ENCODE results near the gene CLEC4M.
"Not testable (repeated sequence)": the region's sequence is repeated elsewhere in the genome, so short reads cannot be mapped to it uniquely, and the experiment has no call there.

Gene CLEC4M

DNA sequence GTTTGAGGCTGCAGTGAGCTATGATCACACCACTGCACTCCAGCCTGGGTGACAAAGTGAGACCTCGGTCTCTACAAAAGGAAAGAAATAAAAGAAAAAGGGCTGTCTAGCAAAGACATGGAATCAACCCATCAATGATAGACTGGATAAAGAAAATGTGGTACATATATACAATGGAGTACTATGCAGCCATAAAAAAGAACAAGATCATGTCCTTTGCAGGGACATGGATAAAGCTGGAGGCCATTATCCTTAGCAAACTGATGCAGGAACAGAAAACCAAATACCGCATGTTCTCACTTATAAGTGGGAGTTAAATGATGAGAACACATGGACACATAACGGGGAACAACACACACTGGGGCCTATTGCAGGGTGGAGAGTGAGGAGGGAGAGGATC is 53.0 kb downstream of the CLEC4M start:
- not testable (repeated sequence) for DNase-seq

GRCh38 chr19:7817801-7818200 is 54.8 kb downstream of the CLEC4M start:
- DNase-seq = no peak

- DNase-seq = no peak
Observed at GRCh38 chr19:7818806-7819205, 55.8 kb downstream of the CLEC4M start.

All from fibroblast of upper back skin (primary cell).